ENCODE results near the gene GLOD4.
A peak's percentile ranks its signal among the peaks of the same experiment; 100 is the strongest.

The GLOD4 gene

GRCh38 chr17:737561-738113, 44.4 kb downstream of the GLOD4 start:
- DNase-seq = no peak

DNA sequence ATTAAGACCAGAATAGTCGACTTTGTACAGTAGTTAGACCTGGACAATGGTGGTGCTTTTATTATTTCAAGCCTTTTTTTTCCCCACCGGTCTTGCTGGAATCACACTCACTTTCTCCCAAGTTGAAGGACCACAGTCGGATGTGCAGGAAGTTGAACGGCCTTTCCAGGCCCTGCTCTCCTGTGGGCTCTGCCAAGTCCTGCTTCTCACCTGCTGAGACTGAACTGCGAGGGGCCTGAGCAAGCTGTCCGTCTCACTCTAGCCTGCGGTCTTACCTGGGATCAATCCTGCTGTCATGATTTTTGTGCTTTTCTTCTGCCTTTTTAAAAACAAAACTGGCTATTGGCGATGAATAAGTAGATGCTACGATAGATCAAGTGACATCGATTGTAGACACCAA, 48.3 kb downstream of the GLOD4 start:
- DNase-seq = no peak

- DNase-seq = peak; percentile 32
Observed at GRCh38 chr17:732902-733720, 49.0 kb downstream of the GLOD4 start.

- peak; percentile 54 for DNase-seq
Observed at GRCh38 chr17:732067-732901, 49.8 kb downstream of the GLOD4 start, which contains the start of gene TLCD3A. Gene TLCD3A (plus strand): TSS chr17:732596. CDS start chr17:732648, 52 bp downstream.

DNA sequence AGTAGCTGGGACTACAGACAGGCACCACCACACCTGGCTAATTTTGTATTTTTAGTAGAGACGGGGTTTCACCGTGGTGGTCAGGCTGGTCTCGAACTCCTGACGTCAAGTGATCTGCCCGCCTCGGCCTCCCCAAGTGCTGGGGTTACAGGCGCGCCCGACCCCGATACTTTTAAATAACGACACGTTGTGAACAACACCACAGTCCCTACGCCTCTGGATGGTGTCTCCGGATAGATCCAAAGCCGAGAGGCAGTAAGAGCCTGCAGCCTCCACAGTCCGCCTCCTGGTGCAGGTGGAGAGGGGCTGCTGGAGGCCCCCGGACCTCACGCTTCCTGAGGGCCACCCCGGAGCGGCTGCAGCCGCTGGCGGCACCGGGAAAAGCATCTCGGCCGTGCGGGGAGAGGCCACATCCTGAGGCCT, 50.4 kb downstream of the GLOD4 start:
- no peak for DNase-seq

- no peak for DNase-seq
Observed at GRCh38 chr17:728911-729310, 53.2 kb downstream of the GLOD4 start.

DNA sequence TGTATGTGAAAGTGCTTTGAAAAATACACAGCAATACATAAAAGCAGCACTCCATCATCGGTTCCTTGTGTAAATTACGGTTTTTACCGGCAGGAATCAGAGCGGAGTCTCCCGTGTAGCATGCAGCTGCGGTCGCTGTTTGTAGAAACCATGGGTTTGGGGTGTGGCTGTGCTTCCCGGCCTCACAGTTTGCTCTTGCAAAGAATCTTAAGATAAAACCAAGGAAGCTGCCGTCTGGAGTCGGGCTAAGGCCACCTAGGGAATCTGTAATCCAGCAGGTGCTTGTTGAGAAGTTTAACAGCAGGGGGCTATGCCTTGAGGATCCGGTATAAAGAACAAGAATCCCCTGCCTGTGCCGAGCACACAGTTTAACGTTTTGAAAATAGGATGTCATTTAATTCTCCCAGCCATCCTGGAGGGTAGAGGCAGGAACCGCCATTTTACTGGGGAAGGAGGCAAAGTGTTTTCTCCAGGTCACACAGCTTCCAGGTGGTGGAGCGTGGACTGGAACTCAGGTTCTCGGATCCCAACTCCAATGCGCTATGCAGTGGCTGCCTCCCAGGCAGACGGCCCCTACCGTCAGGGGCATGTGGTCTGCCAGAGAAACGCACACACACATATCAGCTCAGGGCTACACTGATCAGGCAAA, 55.7 kb downstream of the GLOD4 start:
- DNase-seq = no peak

DNA sequence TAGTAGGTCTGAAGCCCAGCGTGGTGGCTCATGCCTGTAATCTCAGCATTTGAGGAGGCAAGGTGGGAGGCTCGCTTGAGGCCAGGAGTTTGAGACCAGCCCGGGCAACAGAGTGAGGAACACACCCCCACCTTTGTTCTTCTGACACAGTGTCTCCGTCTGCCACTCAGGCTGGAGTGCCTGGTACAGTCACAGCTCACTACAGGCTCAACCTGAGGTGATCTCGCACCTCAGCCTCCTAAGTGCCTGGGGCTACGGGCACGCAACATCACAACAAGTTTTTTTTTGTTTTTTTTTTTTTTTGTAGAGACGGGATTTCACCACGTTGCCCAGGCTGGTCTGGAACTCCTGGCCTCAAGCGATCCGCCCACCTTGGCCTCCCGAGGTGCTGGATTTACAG, 56.3 kb downstream of the GLOD4 start:
- DNase-seq = no peak

GRCh38 chr17:725084-725483, 57.0 kb downstream of the GLOD4 start:
- no peak for DNase-seq

DNA sequence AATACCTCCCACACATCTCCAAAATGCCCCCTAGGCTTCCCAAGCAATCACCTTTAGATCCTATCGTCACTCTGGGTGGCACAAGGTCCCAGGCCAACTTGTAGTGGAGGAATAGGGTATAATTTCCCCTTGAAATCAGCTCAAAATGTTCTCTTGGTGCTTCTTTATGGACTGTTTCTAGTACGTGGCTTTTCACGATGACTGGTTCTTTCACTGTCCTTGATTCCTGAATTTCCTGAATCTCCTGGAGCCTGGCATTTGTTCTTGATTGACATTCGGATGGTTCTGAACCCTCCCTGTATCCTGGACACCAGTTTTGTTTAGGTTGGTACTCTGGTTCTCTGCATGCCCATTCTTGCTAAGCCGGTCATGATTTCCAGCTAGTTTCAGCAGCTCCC, 60.5 kb downstream of the GLOD4 start:
- DNase-seq = no peak

DNA sequence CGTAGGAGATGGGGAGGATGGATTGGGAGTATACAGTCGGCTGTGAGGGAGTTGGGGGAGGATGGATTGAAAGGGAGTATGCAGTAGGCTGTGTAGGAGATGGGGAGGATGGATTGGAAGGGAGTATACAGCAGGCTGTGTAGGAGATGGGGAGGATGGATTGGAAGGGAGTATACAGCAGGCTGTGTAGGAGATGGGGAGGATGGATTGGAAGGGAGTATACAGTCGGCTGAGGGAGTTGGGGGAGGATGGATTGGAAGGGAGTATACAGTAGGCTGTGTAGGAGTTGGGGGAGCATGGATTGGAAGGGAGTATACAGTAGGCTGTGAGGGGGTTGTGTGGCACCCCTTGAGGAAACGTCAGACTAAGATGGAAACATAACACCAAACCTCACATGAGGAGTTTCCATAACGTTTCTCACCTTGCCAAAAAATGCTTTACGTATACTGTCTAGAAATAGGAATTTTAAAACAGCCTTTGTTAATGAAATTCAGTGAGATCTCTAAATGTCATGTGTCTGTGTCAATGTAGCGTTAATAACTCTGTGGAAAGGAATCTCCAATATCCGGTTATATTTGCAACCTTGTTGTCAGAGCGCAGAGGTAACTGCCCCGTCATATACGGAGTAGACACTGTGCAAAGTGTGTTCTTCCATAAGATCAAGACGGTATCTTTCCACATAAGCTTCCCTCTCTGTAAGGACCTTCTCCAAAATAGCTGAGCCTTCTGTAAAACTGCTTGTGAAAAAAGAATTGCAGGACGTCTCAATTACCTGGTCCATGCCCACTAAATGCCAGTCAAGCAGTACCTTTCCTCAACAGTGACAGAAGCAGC, 61.2 kb downstream of the GLOD4 start:
- no peak for DNase-seq

GRCh38 chr17:718075-718474, 64.0 kb downstream of the GLOD4 start:
- no peak for DNase-seq
